ENCODE results near the gene CUL4A. TPM values are rescaled to one million over a fixed set of nuclear protein-coding genes. Genes with fewer than 3 reads are reported as not detected.

The CUL4A gene
- total and polyA plus RNA-seq, 9 of the 15 experiments (the other 6 are each of a cell fraction or from before 2014, with no cell fraction given), result 21.1 to 92.0 (median 63.2) TPM

DNA sequence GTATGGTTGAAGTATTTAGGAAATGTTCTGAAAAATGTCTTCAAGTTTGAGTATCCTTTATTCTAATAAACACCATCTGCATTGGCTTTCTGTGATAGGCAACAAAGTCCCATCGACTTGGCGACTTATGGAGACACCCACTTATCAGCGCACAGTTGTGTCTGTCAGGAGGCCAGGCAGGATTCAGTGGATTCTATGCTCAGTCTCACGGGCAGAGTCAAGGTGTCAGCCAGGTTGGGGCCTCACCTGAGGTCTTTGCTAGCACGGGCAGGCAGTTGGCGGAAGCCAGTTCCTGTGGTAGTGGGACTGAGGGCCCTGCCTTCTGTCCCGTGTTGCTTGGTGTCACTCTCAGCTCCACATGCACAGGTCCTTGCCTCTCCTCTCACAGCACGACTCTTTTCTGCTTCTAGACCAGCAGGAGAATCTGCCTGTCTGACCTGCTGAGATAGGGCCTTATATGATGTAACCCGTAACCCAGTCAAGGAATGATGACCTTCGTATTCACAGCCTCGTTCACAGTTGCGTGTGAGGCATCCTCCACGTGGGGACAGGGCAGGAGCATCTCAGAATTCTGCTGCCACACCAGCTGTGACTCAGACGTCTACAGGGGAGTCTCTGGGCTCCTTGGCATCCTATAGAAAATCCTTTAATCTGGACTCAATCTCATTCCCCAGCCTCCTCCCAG lies 10.0 kb downstream of the CUL4A start (continued):
- TF ChIP-seq TEAD4 (IDR thresholded peaks at IDR 0.05; ENCODE audit: low read length) (peak; percentile 48; the same call in 1 of the 2 replicates), TEAD4 (CRISPR knock-in tag; IDR thresholded peaks at IDR 0.05; ENCODE audit: borderline replicate concordance) (no peak), TAF7 (tag; IDR thresholded peaks at IDR 0.05) (no peak), SMAD3 (CRISPR knock-in tag; conservative IDR thresholded peaks at IDR 0.05) (no peak), DNMT1 (IDR thresholded peaks at IDR 0.05) (no peak), NFIC (IDR thresholded peaks at IDR 0.05) (peak; percentile 21; the same call in 1 of the 2 replicates), CREM (IDR thresholded peaks at IDR 0.05; ENCODE audit: low read depth) (peak; percentile 36; the same call in 1 of the 2 replicates), TBL1XR1 (IDR thresholded peaks at IDR 0.05; ENCODE audit: low read length in 2 of 2) (no peak), NR2C1 (IDR thresholded peaks at IDR 0.05) (no peak), NR2C1 (tag; IDR thresholded peaks at IDR 0.05) (peak; percentile 32; the same call in 1 of the 2 replicates), POLR2AphosphoS5 (IDR thresholded peaks at IDR 0.05; ENCODE audit: control insufficient read depth, insufficient read depth, low read depth, low read length) (0 out of 2 replicates have a peak, but pooled peaks have one; percentile 38), GATAD2A (IDR thresholded peaks at IDR 0.05) (no peak), L3MBTL2 (IDR thresholded peaks at IDR 0.05) (peak; percentile 75; the same call in 1 of the 2 replicates), ZNF384 (IDR thresholded peaks at IDR 0.05; ENCODE audit: low read depth, low read length) (no peak), KDM4B (IDR thresholded peaks at IDR 0.05; ENCODE audit: borderline replicate concordance in 2 of 2, low read depth in 1 of 2) (no peak), ZNF165 (CRISPR knock-in tag; IDR thresholded peaks at IDR 0.05; ENCODE audit: borderline replicate concordance) (no peak)
- TF ChIP-seq, protein P1, sequence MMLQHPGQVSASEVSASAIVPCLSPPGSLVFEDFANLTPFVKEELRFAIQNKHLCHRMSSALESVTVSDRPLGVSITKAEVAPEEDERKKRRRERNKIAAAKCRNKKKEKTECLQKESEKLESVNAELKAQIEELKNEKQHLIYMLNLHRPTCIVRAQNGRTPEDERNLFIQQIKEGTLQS (IDR thresholded peaks at IDR 0.05), result peak; percentile 84
- TF ChIP-seq, protein P1 (CRISPR knock-in tag; conservative IDR thresholded peaks at IDR 0.05), result no peak
- TF ChIP-seq, protein P2, sequence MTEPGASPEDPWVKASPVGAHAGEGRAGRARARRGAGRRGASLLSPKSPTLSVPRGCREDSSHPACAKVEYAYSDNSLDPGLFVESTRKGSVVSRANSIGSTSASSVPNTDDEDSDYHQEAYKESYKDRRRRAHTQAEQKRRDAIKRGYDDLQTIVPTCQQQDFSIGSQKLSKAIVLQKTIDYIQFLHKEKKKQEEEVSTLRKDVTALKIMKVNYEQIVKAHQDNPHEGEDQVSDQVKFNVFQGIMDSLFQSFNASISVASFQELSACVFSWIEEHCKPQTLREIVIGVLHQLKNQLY (CRISPR knock-in tag; conservative IDR thresholded peaks at IDR 0.05), result no peak

Data from K562 (cell line).